Activated CD4-positive, CD25-positive, alpha-beta regulatory T cell treated with anti-CD3 and anti-CD28 coated beads, Interleukin-2, amount 50 U/mL, for 16 hours (primary cell): ENCODE measurements around the gene USH1G.

Experiments used
- DNase-seq: peaks from one replicate; pipeline ENCODE4 v3.0.0-alpha.2; 2020; ENCODE audit warnings: low read depth, low spot score

The USH1G gene

GRCh38 chr17:74954115-74954514 is 31.1 kb upstream of the USH1G start:
- no peak for DNase-seq

GRCh38 chr17:74953134-74953687 is 30.2 kb upstream of the USH1G start:
- no peak for DNase-seq

GRCh38 chr17:74952431-74953133 is 29.5 kb upstream of the USH1G start:
- no peak for DNase-seq

- no peak for DNase-seq
These were observed 28.8 kb upstream of the USH1G start for GRCh38 chr17:74951680-74952421.

GRCh38 chr17:74951065-74951464 is 28.0 kb upstream of the USH1G start:
- DNase-seq, result no peak

GRCh38 chr17:74950207-74950606 is 27.2 kb upstream of the USH1G start:
- no peak for DNase-seq

- DNase-seq, result no peak
These were observed 26.5 kb upstream of the USH1G start for GRCh38 chr17:74949455-74950115.

GRCh38 chr17:74947041-74947754 is 24.1 kb upstream of the USH1G start:
- no peak for DNase-seq

- no peak for DNase-seq
These were observed 23.6 kb upstream of the USH1G start for GRCh38 chr17:74946641-74947040.

- DNase-seq, result no peak
These were observed 22.5 kb upstream of the USH1G start for GRCh38 chr17:74945543-74945942.

GRCh38 chr17:74943808-74944522 is 20.9 kb upstream of the USH1G start:
- no peak for DNase-seq

GRCh38 chr17:74941128-74941725 is 18.2 kb upstream of the USH1G start:
- no peak for DNase-seq

- DNase-seq, result no peak
These were observed 16.5 kb upstream of the USH1G start for GRCh38 chr17:74939534-74939933.

- no peak for DNase-seq
These were observed 15.3 kb upstream of the USH1G start for GRCh38 chr17:74938194-74938950.

GRCh38 chr17:74937064-74938051 is 14.3 kb upstream of the USH1G start:
- no peak for DNase-seq

- no peak for DNase-seq
These were observed 13.4 kb upstream of the USH1G start for GRCh38 chr17:74936470-74936799.

- DNase-seq, result no peak
These were observed 12.8 kb upstream of the USH1G start, which contains the start of gene OTOP3 for GRCh38 chr17:74935585-74936469. OTOP3 (plus strand) TSS chr17:74935898; CDS start chr17:74935922, 24 bp downstream.

- DNase-seq, result no peak
These were observed 12.0 kb upstream of the USH1G start for GRCh38 chr17:74935048-74935447.
